Liver (tissue), 9 donors: ENCODE data around the gene CPLANE1. TPM values are rescaled to one million over a fixed set of nuclear protein-coding genes. Genes with fewer than 3 reads are reported as not detected.
"Not testable (repeated sequence)": the region's sequence is repeated elsewhere in the genome, so short reads cannot be mapped to it uniquely, and the experiment has no call there.

Experiments used
- DNase-seq: peaks from one replicate; pipeline ENCODE4 v3.0.0-alpha.2; 2017; ENCODE audit warnings: low spot score
- H3K27ac ChIP-seq, 2 donors: one replicate each; pipeline ENCODE4 v1.7.0; 2013; ENCODE audit warnings: inconsistent platforms in 2 of 2, low read length in 2 of 2, control low read depth in 1 of 2, low read depth in 1 of 2, mild to moderate bottlenecking in 1 of 2
- H3K27me3 ChIP-seq, 4 donors: one replicate each; pipeline versions ENCODE4 v1.6.1 to v1.7.0; 2013; ENCODE audit warnings: low read length in 3 of 4, inconsistent platforms in 1 of 4, mild to moderate bottlenecking in 1 of 4, moderate library complexity in 1 of 4; ENCODE audit not compliant: control insufficient read depth in 4 of 4, insufficient read depth in 4 of 4
- H3K36me3 ChIP-seq, 4 donors: one replicate each; pipeline versions ENCODE4 v1.6.1 to v1.7.0; 2013; ENCODE audit warnings: low read length in 3 of 4, mild to moderate bottlenecking in 3 of 4, low read depth in 1 of 4, moderate library complexity in 1 of 4; ENCODE audit not compliant: control insufficient read depth in 4 of 4, insufficient read depth in 3 of 4
- H3K4me1 ChIP-seq, 4 donors: one replicate each; pipeline versions ENCODE4 v1.6.1 to v1.7.0; 2013; ENCODE audit warnings: low read length in 3 of 4, mild to moderate bottlenecking in 3 of 4, moderate library complexity in 1 of 4; ENCODE audit not compliant: control insufficient read depth in 4 of 4, insufficient read depth in 4 of 4
- H3K4me3 ChIP-seq, 3 donors: one replicate each; pipeline versions ENCODE4 v1.6.1 to v1.7.0; 2013; ENCODE audit warnings: low read length in 3 of 3, control low read depth in 1 of 3, low read depth in 1 of 3, mild to moderate bottlenecking in 1 of 3
- H3K9ac ChIP-seq, 2 donors: one replicate each; pipeline ENCODE4 v1.7.0; 2013; ENCODE audit warnings: low read length in 2 of 2, mild to moderate bottlenecking in 2 of 2, moderate library complexity in 2 of 2, control low read depth in 1 of 2, low read depth in 1 of 2
- H3K9me3 ChIP-seq, 4 donors: one replicate each; pipeline versions ENCODE4 v1.6.1 to v1.7.0; 2013; ENCODE audit warnings: low read length in 3 of 4; ENCODE audit not compliant: control insufficient read depth in 4 of 4
- ATF3 ChIP-seq: IDR thresholded peaks from 2 replicates; pipeline ENCODE4 v1.6.1; 2016; ENCODE audit warnings: antibody characterized with exemption
- EGR1 ChIP-seq, 2 donors: IDR thresholded peaks; 2 replicates each; pipeline ENCODE4 v1.6.1; 2016 to 2018; ENCODE audit warnings: antibody characterized with exemption in 2 of 2, low read depth in 2 of 2
- FOXA1 ChIP-seq: IDR thresholded peaks from 2 replicates; pipeline ENCODE4 v1.6.1; 2016; ENCODE audit warnings: antibody characterized with exemption
- FOXA2 ChIP-seq: IDR thresholded peaks from 2 replicates; pipeline ENCODE4 v1.6.1; 2016; ENCODE audit warnings: antibody characterized with exemption
- GABPA ChIP-seq, 2 donors: IDR thresholded peaks in 1 of 2; conservative IDR thresholded peaks in 1 of 2; 2 replicates each; pipeline ENCODE4 v1.6.1; 2016; ENCODE audit warnings: antibody characterized with exemption in 2 of 2, mild to moderate bottlenecking in 1 of 2, moderate library complexity in 1 of 2
- HNF4A ChIP-seq, 2 donors: conservative IDR thresholded peaks; 2 replicates each; pipeline ENCODE4 v1.6.1; 2016; ENCODE audit warnings: antibody characterized with exemption in 2 of 2, mild to moderate bottlenecking in 2 of 2
- HNF4G ChIP-seq: IDR thresholded peaks from 2 replicates; pipeline ENCODE4 v1.6.1; 2016; ENCODE audit warnings: antibody characterized with exemption
- JUND ChIP-seq, 2 donors: IDR thresholded peaks; 2 replicates each; pipeline ENCODE4 v1.6.1; 2016; ENCODE audit warnings: antibody characterized with exemption in 2 of 2
- MAX ChIP-seq: IDR thresholded peaks from 2 replicates; pipeline ENCODE4 v1.6.1; 2016; ENCODE audit warnings: antibody characterized with exemption
- RXRA ChIP-seq, 2 donors: IDR thresholded peaks; 2 replicates each; pipeline ENCODE4 v1.6.1; 2017 to 2018; ENCODE audit warnings: antibody characterized with exemption in 2 of 2, mild to moderate bottlenecking in 1 of 2
- SP1 ChIP-seq: IDR thresholded peaks from 2 replicates; pipeline ENCODE4 v1.6.1; 2018; ENCODE audit warnings: antibody characterized with exemption, mild to moderate bottlenecking
- TAF1 ChIP-seq: conservative IDR thresholded peaks from 2 replicates; pipeline ENCODE4 v1.6.1; 2016; ENCODE audit warnings: antibody characterized with exemption, mild to moderate bottlenecking
- YY1 ChIP-seq: IDR thresholded peaks from 2 replicates; pipeline ENCODE4 v1.6.1; 2016; ENCODE audit warnings: antibody characterized with exemption, mild to moderate bottlenecking
- WGBS: extraction: QIAGEN DNeasy Blood & Tissue Kit; methylation state at CpG from one replicate; pipeline ENCODE4 v1.1.7; 2013; 5-methylcytosine and 5-hydroxymethylcytosine counted together
- polyA plus RNA-seq, 2 donors: library from polyadenylated mRNA; stranded (reverse) in 1 of 2; unstranded in 1 of 2; fragments of 200-250 nt in 1 of 2; fragments of >200 nt in 1 of 2; fragmentation: Nextera tagmentation in 1 of 2; extraction: Ambion mirVana in 1 of 2; gene quantifications; one replicate each; pipeline versions ENCODE4 v1.2.1 to v1.2.3, GENCODE V29; 2013 to 2015
- total RNA-seq, 2 donors: library from RNA; depleted of rRNA; stranded (reverse); fragments of >200 nt; gene quantifications; one replicate each; pipeline ENCODE4 v1.2.3, GENCODE V29; 2014
- TF ChIP-seq, protein P1 (sequence below): IDR thresholded peaks from 2 replicates; pipeline ENCODE4 v1.6.1; 2016; ENCODE audit warnings: antibody characterized with exemption, mild to moderate bottlenecking
- TF ChIP-seq, protein P2 (sequence below): fragments of 150-350 bp; IDR thresholded peaks from 2 replicates; pipeline ENCODE4 v1.5.1; 2017; ENCODE audit warnings: improper control_type of control experiment, low read depth, low read length; ENCODE audit not compliant: missing input control
- TF ChIP-seq, protein P3 (sequence below): IDR thresholded peaks from 2 replicates; pipeline ENCODE4 v1.6.1; 2016; ENCODE audit warnings: antibody characterized with exemption
- donor health status: healthy.
- donor health status: healthy.
- donor health status: healthy.
- donor health status: healthy.
- donor health status: healthy.

CPLANE1 gene
- total and polyA plus RNA-seq, 4 donors, result 0.75 to 11.6 (median 3.8) TPM

DNA sequence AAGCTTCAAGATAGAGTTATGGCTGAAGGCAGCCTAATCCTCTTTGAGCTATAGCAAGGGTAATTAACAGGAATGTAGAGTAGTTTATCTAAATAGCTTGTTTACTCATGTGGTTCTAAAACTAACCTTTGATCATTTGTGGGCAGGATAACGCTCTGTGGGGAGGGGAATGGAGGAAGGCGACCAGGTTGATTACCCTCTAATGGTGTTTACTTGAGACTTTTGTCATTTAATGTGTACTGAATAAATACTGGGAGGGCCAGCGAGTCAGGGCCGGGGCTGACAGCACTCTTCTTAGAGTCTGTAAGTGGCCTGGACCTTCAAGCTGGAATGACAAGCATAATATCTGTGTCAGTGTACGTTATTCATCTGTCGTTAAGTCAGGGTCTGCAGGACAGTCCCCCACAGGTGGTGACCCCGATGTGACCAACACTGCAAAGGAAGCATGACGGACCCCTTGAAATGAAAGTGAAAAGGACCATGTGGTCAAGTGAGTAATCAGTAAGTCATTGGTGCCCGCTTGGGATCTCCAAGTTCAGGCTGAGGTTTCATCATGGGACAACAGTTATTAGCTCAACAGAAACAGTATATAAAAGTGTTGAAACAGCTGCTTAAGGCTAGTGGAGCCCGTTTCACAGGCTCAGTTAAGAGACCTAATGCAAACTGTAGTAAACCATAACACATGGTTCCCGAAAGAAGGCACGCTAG lies 162.6 kb downstream of the CPLANE1 start:
- Histone ChIP-seq H3K36me3 (no peaks in the 10 kb centered on the region), H3K4me3 (no peak overlapping the region), H3K9ac (no peak overlapping the region), H3K4me1 (no peaks in the 10 kb centered on the region), H3K9me3 (peaks cover 0 to 2% (median 0%) of the 10 kb centered on the region in 4 donors), H3K27ac (no peak overlapping the region), H3K27me3 (no peaks in the 10 kb centered on the region)
- TF ChIP-seq GABPA (IDR thresholded peaks at IDR 0.05 in 1 of 2, conservative IDR thresholded peaks at IDR 0.05 in 1 of 2) (no peak), FOXA2 (peak; percentile 48), MAX (no peak), RXRA (IDR thresholded peaks at IDR 0.05) (no peak), JUND (IDR thresholded peaks at IDR 0.05) (no peak), FOXA1 (no peak), EGR1 (IDR thresholded peaks at IDR 0.05; ENCODE audit: low read depth in 2 of 2) (no peak), YY1 (peak; percentile 18), HNF4A (conservative IDR thresholded peaks at IDR 0.05) (peak; percentile 24 to 38), TAF1 (no peak), HNF4G (no peak), SP1 (peak; percentile 35), ATF3 (no peak)
- TF ChIP-seq, protein P1, sequence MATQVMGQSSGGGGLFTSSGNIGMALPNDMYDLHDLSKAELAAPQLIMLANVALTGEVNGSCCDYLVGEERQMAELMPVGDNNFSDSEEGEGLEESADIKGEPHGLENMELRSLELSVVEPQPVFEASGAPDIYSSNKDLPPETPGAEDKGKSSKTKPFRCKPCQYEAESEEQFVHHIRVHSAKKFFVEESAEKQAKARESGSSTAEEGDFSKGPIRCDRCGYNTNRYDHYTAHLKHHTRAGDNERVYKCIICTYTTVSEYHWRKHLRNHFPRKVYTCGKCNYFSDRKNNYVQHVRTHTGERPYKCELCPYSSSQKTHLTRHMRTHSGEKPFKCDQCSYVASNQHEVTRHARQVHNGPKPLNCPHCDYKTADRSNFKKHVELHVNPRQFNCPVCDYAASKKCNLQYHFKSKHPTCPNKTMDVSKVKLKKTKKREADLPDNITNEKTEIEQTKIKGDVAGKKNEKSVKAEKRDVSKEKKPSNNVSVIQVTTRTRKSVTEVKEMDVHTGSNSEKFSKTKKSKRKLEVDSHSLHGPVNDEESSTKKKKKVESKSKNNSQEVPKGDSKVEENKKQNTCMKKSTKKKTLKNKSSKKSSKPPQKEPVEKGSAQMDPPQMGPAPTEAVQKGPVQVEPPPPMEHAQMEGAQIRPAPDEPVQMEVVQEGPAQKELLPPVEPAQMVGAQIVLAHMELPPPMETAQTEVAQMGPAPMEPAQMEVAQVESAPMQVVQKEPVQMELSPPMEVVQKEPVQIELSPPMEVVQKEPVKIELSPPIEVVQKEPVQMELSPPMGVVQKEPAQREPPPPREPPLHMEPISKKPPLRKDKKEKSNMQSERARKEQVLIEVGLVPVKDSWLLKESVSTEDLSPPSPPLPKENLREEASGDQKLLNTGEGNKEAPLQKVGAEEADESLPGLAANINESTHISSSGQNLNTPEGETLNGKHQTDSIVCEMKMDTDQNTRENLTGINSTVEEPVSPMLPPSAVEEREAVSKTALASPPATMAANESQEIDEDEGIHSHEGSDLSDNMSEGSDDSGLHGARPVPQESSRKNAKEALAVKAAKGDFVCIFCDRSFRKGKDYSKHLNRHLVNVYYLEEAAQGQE, result no peak
- TF ChIP-seq, protein P2, sequence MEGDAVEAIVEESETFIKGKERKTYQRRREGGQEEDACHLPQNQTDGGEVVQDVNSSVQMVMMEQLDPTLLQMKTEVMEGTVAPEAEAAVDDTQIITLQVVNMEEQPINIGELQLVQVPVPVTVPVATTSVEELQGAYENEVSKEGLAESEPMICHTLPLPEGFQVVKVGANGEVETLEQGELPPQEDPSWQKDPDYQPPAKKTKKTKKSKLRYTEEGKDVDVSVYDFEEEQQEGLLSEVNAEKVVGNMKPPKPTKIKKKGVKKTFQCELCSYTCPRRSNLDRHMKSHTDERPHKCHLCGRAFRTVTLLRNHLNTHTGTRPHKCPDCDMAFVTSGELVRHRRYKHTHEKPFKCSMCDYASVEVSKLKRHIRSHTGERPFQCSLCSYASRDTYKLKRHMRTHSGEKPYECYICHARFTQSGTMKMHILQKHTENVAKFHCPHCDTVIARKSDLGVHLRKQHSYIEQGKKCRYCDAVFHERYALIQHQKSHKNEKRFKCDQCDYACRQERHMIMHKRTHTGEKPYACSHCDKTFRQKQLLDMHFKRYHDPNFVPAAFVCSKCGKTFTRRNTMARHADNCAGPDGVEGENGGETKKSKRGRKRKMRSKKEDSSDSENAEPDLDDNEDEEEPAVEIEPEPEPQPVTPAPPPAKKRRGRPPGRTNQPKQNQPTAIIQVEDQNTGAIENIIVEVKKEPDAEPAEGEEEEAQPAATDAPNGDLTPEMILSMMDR, result no peak
- TF ChIP-seq, protein P3, sequence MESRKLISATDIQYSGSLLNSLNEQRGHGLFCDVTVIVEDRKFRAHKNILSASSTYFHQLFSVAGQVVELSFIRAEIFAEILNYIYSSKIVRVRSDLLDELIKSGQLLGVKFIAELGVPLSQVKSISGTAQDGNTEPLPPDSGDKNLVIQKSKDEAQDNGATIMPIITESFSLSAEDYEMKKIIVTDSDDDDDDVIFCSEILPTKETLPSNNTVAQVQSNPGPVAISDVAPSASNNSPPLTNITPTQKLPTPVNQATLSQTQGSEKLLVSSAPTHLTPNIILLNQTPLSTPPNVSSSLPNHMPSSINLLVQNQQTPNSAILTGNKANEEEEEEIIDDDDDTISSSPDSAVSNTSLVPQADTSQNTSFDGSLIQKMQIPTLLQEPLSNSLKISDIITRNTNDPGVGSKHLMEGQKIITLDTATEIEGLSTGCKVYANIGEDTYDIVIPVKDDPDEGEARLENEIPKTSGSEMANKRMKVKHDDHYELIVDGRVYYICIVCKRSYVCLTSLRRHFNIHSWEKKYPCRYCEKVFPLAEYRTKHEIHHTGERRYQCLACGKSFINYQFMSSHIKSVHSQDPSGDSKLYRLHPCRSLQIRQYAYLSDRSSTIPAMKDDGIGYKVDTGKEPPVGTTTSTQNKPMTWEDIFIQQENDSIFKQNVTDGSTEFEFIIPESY, result no peak
- DNase-seq, result no peak
- whole genome bisulfite sequencing, result 61% methylated on average over 12 of the region's 12 CpGs

- DNase-seq, H3K9me3 ChIP-seq, H3K36me3 ChIP-seq, H3K27ac ChIP-seq, H3K4me1 ChIP-seq, H3K4me3 ChIP-seq, H3K9ac ChIP-seq, H3K27me3 ChIP-seq: not testable (repeated sequence)
- WGBS, result 85% methylated on average over 1 of the region's 1 CpG
Observed at GRCh38 chr5:37086026-37086425, 163.2 kb downstream of the CPLANE1 start.

DNA sequence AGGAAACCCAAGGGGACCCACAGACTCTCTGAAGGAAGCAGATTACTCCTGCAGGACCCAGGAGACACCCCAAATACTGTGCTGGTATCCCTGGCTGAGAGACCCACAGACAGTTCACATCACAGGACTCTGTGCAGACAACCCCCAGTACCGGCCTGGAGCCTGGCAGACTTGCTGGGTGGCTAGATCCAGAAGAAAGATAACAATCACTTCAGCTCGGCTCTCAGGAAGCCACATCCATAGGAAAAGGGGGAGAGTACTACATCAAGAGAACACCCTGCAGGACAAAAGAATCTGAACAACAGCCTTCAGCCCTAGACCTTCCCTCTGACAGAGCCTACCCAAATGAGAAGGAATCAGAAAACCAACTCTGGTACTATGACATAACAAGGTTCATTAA lies 166.2 kb downstream of the CPLANE1 start:
- H3K27me3 ChIP-seq, H3K9ac ChIP-seq, H3K4me1 ChIP-seq, H3K4me3 ChIP-seq, H3K27ac ChIP-seq, H3K36me3 ChIP-seq, DNase-seq, H3K9me3 ChIP-seq: not testable (repeated sequence)
- 86% methylated on average over 2 of the region's 2 CpGs for WGBS
